Immature natural killer cell (primary cell): ENCODE data around the gene OR52E8. TPM values are rescaled to one million over a fixed set of nuclear protein-coding genes. Genes with fewer than 3 reads are reported as not detected.

Source experiments
- DNase-seq, 3 donors: peaks; one replicate each; pipeline ENCODE4 v3.0.0; 2022; ENCODE audit warnings: mixed read lengths in 1 of 3
- H3K27ac Mint-ChIP-seq, 6 donors: one replicate each; pipeline ENCODE4 v1.8.0; 2020; ENCODE audit warnings: mixed read lengths in 6 of 6, mild to moderate bottlenecking in 5 of 6, inconsistent platforms in 4 of 6, moderate library complexity in 3 of 6
- H3K27me3 Mint-ChIP-seq, 3 donors: one replicate each; pipeline ENCODE4 v1.8.0; 2020 to 2021; ENCODE audit warnings: low read depth in 3 of 3, mild to moderate bottlenecking in 3 of 3, mixed read lengths in 3 of 3, moderate library complexity in 3 of 3, inconsistent platforms in 1 of 3
- H3K36me3 Mint-ChIP-seq, 3 donors: one replicate each; pipeline ENCODE4 v1.8.0; 2020; ENCODE audit warnings: mixed read lengths in 3 of 3, inconsistent platforms in 2 of 3, mild to moderate bottlenecking in 2 of 3
- H3K4me1 Mint-ChIP-seq, 2 donors: one replicate each; pipeline ENCODE4 v1.8.0; 2020; ENCODE audit warnings: inconsistent platforms in 2 of 2, mild to moderate bottlenecking in 2 of 2, mixed read lengths in 2 of 2, moderate library complexity in 1 of 2
- H3K4me3 Mint-ChIP-seq, 5 donors: one replicate each; pipeline ENCODE4 v1.8.0; 2020; ENCODE audit warnings: mild to moderate bottlenecking in 5 of 5, mixed read lengths in 5 of 5, inconsistent platforms in 3 of 5, moderate library complexity in 3 of 5
- H3K9me3 Mint-ChIP-seq, 6 donors: one replicate each; pipeline ENCODE4 v1.8.0; 2020; ENCODE audit warnings: mild to moderate bottlenecking in 6 of 6, mixed read lengths in 6 of 6, inconsistent platforms in 4 of 6, moderate library complexity in 3 of 6
- polyA plus RNA-seq, 3 donors: library from polyadenylated mRNA; unstranded; fragments of 300-500 nt; fragmentation: Illumina TruSeq; gene quantifications; one replicate each; pipeline ENCODE4 v1.2.3, GENCODE V29; 2021

The OR52E8 gene
- polyA plus RNA-seq, 3 donors from 2014 or later, result not detected

GRCh38 chr11:5837695-5838094, 19.8 kb downstream of the OR52E8 start:
- H3K27ac Mint-ChIP-seq, result no peak overlapping the region

GRCh38 chr11:5833446-5833845, 24.0 kb downstream of the OR52E8 start:
- H3K27ac Mint-ChIP-seq, result no peak overlapping the region

More at GRCh38 chr11:5837695-5838094, 19.8 kb downstream of the OR52E8 start:
- no peaks in the 10 kb centered on the region for H3K4me1 Mint-ChIP-seq
- H3K36me3 Mint-ChIP-seq, result no peaks in the 10 kb centered on the region
- peaks cover 0 to 1% (median 0%) of the 10 kb centered on the region in 6 donors for H3K9me3 Mint-ChIP-seq
- DNase-seq, result no peak
- peaks cover 2 to 11% (median 2%) of the 10 kb centered on the region in 3 donors for H3K27me3 Mint-ChIP-seq
- H3K4me3 Mint-ChIP-seq, result no peak overlapping the region

GRCh38 chr11:5831196-5831829, 26.2 kb downstream of the OR52E8 start:
- Mint-ChIP-seq H3K27ac (no peak overlapping the region), H3K36me3 (no peaks in the 10 kb centered on the region), H3K4me1 (no peaks in the 10 kb centered on the region), H3K27me3 (peaks cover 0 to 5% (median 1%) of the 10 kb centered on the region in 3 donors), H3K4me3 (no peak overlapping the region), H3K9me3 (peaks cover 0 to 2% (median 0%) of the 10 kb centered on the region in 6 donors)
- no peak for DNase-seq

More at GRCh38 chr11:5833446-5833845, 24.0 kb downstream of the OR52E8 start:
- Mint-ChIP-seq H3K4me3 (no peak overlapping the region), H3K27me3 (peaks cover under 1 to 5% (median 2%) of the 10 kb centered on the region in 3 donors), H3K9me3 (peaks cover 0 to 3% (median 0%) of the 10 kb centered on the region in 6 donors), H3K36me3 (no peaks in the 10 kb centered on the region), H3K4me1 (no peaks in the 10 kb centered on the region)
- DNase-seq, result no peak

- H3K9me3 Mint-ChIP-seq, result no peaks in the 10 kb centered on the region
- peak overlapping the region; percentile 73 to 85 (median 77) for H3K4me3 Mint-ChIP-seq
- H3K36me3 Mint-ChIP-seq, result no peaks in the 10 kb centered on the region
- peak overlapping the region; percentile 4 to 79 (median 72) for H3K27ac Mint-ChIP-seq
- peak in 2 of 3 donors; percentile 2 to 14 for DNase-seq
- H3K4me1 Mint-ChIP-seq, result peaks cover 8 to 15% of the 10 kb centered on the region in 2 donors
- no peaks in the 10 kb centered on the region for H3K27me3 Mint-ChIP-seq
Measured at GRCh38 chr11:5818245-5818886, 39.1 kb downstream of the OR52E8 start.

- H3K27ac Mint-ChIP-seq, result no peak overlapping the region
- H3K27me3 Mint-ChIP-seq, result peaks cover 0 to 6% (median 2%) of the 10 kb centered on the region in 3 donors
- H3K9me3 Mint-ChIP-seq, result no peaks in the 10 kb centered on the region
- peaks cover 8 to 15% of the 10 kb centered on the region in 2 donors for H3K4me1 Mint-ChIP-seq
- DNase-seq, result no peak
- H3K36me3 Mint-ChIP-seq, result no peaks in the 10 kb centered on the region
- H3K4me3 Mint-ChIP-seq, result no peak overlapping the region
Measured at GRCh38 chr11:5815534-5815933, 42.0 kb downstream of the OR52E8 start.

- Mint-ChIP-seq H3K4me3 (no peak overlapping the region), H3K27ac (no peak overlapping the region), H3K27me3 (peaks cover 4 to 10% (median 9%) of the 10 kb centered on the region in 3 donors), H3K9me3 (no peaks in the 10 kb centered on the region), H3K4me1 (peaks cover 11 to 12% of the 10 kb centered on the region in 2 donors), H3K36me3 (no peaks in the 10 kb centered on the region)
- no peak for DNase-seq
Measured at GRCh38 chr11:5809905-5810795, 47.3 kb downstream of the OR52E8 start.

- H3K27ac Mint-ChIP-seq, result peak overlapping the region in 2 of 6 donors; percentile 5 to 15
- H3K4me1 Mint-ChIP-seq, result peaks cover 11 to 12% of the 10 kb centered on the region in 2 donors
- DNase-seq, result no peak
- H3K27me3 Mint-ChIP-seq, result peaks cover 4 to 12% (median 9%) of the 10 kb centered on the region in 3 donors
- peaks cover 0 to under 1% (median 0%) of the 10 kb centered on the region in 6 donors for H3K9me3 Mint-ChIP-seq
- H3K4me3 Mint-ChIP-seq, result peak overlapping the region; percentile 81 to 87 (median 85)
- H3K36me3 Mint-ChIP-seq, result no peaks in the 10 kb centered on the region
Measured at GRCh38 chr11:5809122-5809519, 48.4 kb downstream of the OR52E8 start.

GRCh38 chr11:5808500-5809121, 48.9 kb downstream of the OR52E8 start, which contains the start of gene OR52N2:
Gene OR52N2, plus strand, starts transcription at chr11:5808924. Its CDS starts 11,412 bp downstream, at chr11:5820336.
- Mint-ChIP-seq H3K4me3 (peak within 1 kb of the TSS; percentile 81 to 87 (median 85)), H3K36me3 (no peaks in the 10 kb centered on the region)

GRCh38 chr11:5807580-5807979, 49.9 kb downstream of the OR52E8 start:
- H3K9me3 Mint-ChIP-seq, result peaks cover 0 to 12% (median 0%) of the 10 kb centered on the region in 6 donors
- peaks cover 4 to 12% (median 9%) of the 10 kb centered on the region in 3 donors for H3K27me3 Mint-ChIP-seq
- no peak overlapping the region for H3K4me3 Mint-ChIP-seq
- DNase-seq, result no peak
- no peaks in the 10 kb centered on the region for H3K36me3 Mint-ChIP-seq
- peaks cover 11 to 12% of the 10 kb centered on the region in 2 donors for H3K4me1 Mint-ChIP-seq
- no peak overlapping the region for H3K27ac Mint-ChIP-seq

More at GRCh38 chr11:5808500-5809121, 48.9 kb downstream of the OR52E8 start, which contains the start of gene OR52N2:
- H3K27me3 Mint-ChIP-seq, result peaks cover 4 to 12% (median 9%) of the 10 kb centered on the region in 3 donors
- peaks cover 0 to 6% (median 0%) of the 10 kb centered on the region in 6 donors for H3K9me3 Mint-ChIP-seq
- H3K4me1 Mint-ChIP-seq, result peaks cover 11 to 12% of the 10 kb centered on the region in 2 donors
- H3K27ac Mint-ChIP-seq, result peak within 1 kb of the TSS in 2 of 6 donors; percentile 5 to 15
- DNase-seq, result peak; percentile 60 to 63 (median 62)

Other genes starting within 250 kb of the OR52E8 start
- 10 to 100 TPM; 13.6 to 37.6 (median 18.8) TPM for gene TRIM34, start 232.7 kb downstream of the OR52E8 start, polyA plus RNA-seq
- gene TRIM5, start 172.6 kb downstream of the OR52E8 start, polyA plus RNA-seq, result 10 to 100 TPM in 2 of 3 donors, 1 to 10 TPM in 1; 8.9 to 19.8 (median 14.6) TPM
- 100 to 1,000 TPM; 148 to 196 (median 166) TPM for gene TRIM22, start 167.9 kb downstream of the OR52E8 start, polyA plus RNA-seq
- under 1 TPM in 1 of 3 donors, not detected in 2; 0.28 TPM for gene OR56B1, start 121.2 kb downstream of the OR52E8 start, polyA plus RNA-seq
- gene OR52N4, start 103.4 kb downstream of the OR52E8 start, polyA plus RNA-seq, result not detected
- gene OR52N5, start 74.3 kb downstream of the OR52E8 start, polyA plus RNA-seq, result not detected
- gene OR52N1, start 66.4 kb downstream of the OR52E8 start, polyA plus RNA-seq, result not detected
- not detected for gene OR52N2, start 48.8 kb downstream of the OR52E8 start, polyA plus RNA-seq
- gene OR52E6, start 15.8 kb downstream of the OR52E8 start, polyA plus RNA-seq, result not detected
- not detected for gene OR52E4, start 22.9 kb upstream of the OR52E8 start, polyA plus RNA-seq
- not detected for gene OR52E5, start 35.5 kb upstream of the OR52E8 start, polyA plus RNA-seq
- gene OR56A3, start 84.6 kb upstream of the OR52E8 start, polyA plus RNA-seq, result not detected
- gene OR56A5, start 110.8 kb upstream of the OR52E8 start, polyA plus RNA-seq, result not detected
- gene OR52L1, start 129.3 kb upstream of the OR52E8 start, polyA plus RNA-seq, result not detected
- not detected for gene OR56A4, start 149.3 kb upstream of the OR52E8 start, polyA plus RNA-seq
- not detected for gene OR56A1, start 173.1 kb upstream of the OR52E8 start, polyA plus RNA-seq
- gene OR56B4, start 250.0 kb upstream of the OR52E8 start, polyA plus RNA-seq, result under 1 TPM in 1 of 3 donors, not detected in 2; 0.18 TPM